Liver (tissue), 9 donors: Measurements from ENCODE around the gene HHAT. TPM values are rescaled to one million over a fixed set of nuclear protein-coding genes. Genes with fewer than 3 reads are reported as not detected.

Source experiments
- DNase-seq: peaks from one replicate; pipeline ENCODE4 v3.0.0-alpha.2; 2017; ENCODE audit warnings: low spot score
- H3K27ac ChIP-seq, 2 donors: one replicate each; pipeline ENCODE4 v1.7.0; 2013; ENCODE audit warnings: inconsistent platforms in 2 of 2, low read length in 2 of 2, control low read depth in 1 of 2, low read depth in 1 of 2, mild to moderate bottlenecking in 1 of 2
- H3K27me3 ChIP-seq, 4 donors: one replicate each; pipeline versions ENCODE4 v1.6.1 to v1.7.0; 2013; ENCODE audit warnings: low read length in 3 of 4, inconsistent platforms in 1 of 4, mild to moderate bottlenecking in 1 of 4, moderate library complexity in 1 of 4; ENCODE audit not compliant: control insufficient read depth in 4 of 4, insufficient read depth in 4 of 4
- H3K36me3 ChIP-seq, 4 donors: one replicate each; pipeline versions ENCODE4 v1.6.1 to v1.7.0; 2013; ENCODE audit warnings: low read length in 3 of 4, mild to moderate bottlenecking in 3 of 4, low read depth in 1 of 4, moderate library complexity in 1 of 4; ENCODE audit not compliant: control insufficient read depth in 4 of 4, insufficient read depth in 3 of 4
- H3K4me1 ChIP-seq, 4 donors: one replicate each; pipeline versions ENCODE4 v1.6.1 to v1.7.0; 2013; ENCODE audit warnings: low read length in 3 of 4, mild to moderate bottlenecking in 3 of 4, moderate library complexity in 1 of 4; ENCODE audit not compliant: control insufficient read depth in 4 of 4, insufficient read depth in 4 of 4
- H3K4me3 ChIP-seq, 3 donors: one replicate each; pipeline versions ENCODE4 v1.6.1 to v1.7.0; 2013; ENCODE audit warnings: low read length in 3 of 3, control low read depth in 1 of 3, low read depth in 1 of 3, mild to moderate bottlenecking in 1 of 3
- H3K9ac ChIP-seq, 2 donors: one replicate each; pipeline ENCODE4 v1.7.0; 2013; ENCODE audit warnings: low read length in 2 of 2, mild to moderate bottlenecking in 2 of 2, moderate library complexity in 2 of 2, control low read depth in 1 of 2, low read depth in 1 of 2
- H3K9me3 ChIP-seq, 4 donors: one replicate each; pipeline versions ENCODE4 v1.6.1 to v1.7.0; 2013; ENCODE audit warnings: low read length in 3 of 4; ENCODE audit not compliant: control insufficient read depth in 4 of 4
- EGR1 ChIP-seq, 2 donors: IDR thresholded peaks; 2 replicates each; pipeline ENCODE4 v1.6.1; 2016 to 2018; ENCODE audit warnings: antibody characterized with exemption in 2 of 2, low read depth in 2 of 2
- FOXA1 ChIP-seq: IDR thresholded peaks from 2 replicates; pipeline ENCODE4 v1.6.1; 2016; ENCODE audit warnings: antibody characterized with exemption
- FOXA2 ChIP-seq: IDR thresholded peaks from 2 replicates; pipeline ENCODE4 v1.6.1; 2016; ENCODE audit warnings: antibody characterized with exemption
- HNF4A ChIP-seq, 2 donors: conservative IDR thresholded peaks; 2 replicates each; pipeline ENCODE4 v1.6.1; 2016; ENCODE audit warnings: antibody characterized with exemption in 2 of 2, mild to moderate bottlenecking in 2 of 2
- RAD21 ChIP-seq, 2 donors: IDR thresholded peaks; 2 replicates each; pipeline ENCODE4 v1.6.1; 2016; ENCODE audit warnings: antibody characterized with exemption in 2 of 2, mild to moderate bottlenecking in 2 of 2
- SP1 ChIP-seq: IDR thresholded peaks from 2 replicates; pipeline ENCODE4 v1.6.1; 2018; ENCODE audit warnings: antibody characterized with exemption, mild to moderate bottlenecking
- TAF1 ChIP-seq: conservative IDR thresholded peaks from 2 replicates; pipeline ENCODE4 v1.6.1; 2016; ENCODE audit warnings: antibody characterized with exemption, mild to moderate bottlenecking
- YY1 ChIP-seq: IDR thresholded peaks from 2 replicates; pipeline ENCODE4 v1.6.1; 2016; ENCODE audit warnings: antibody characterized with exemption, mild to moderate bottlenecking
- WGBS: extraction: QIAGEN DNeasy Blood & Tissue Kit; methylation state at CpG from one replicate; pipeline ENCODE4 v1.1.7; 2013; 5-methylcytosine and 5-hydroxymethylcytosine counted together
- polyA plus RNA-seq, 2 donors: library from polyadenylated mRNA; stranded (reverse) in 1 of 2; unstranded in 1 of 2; fragments of 200-250 nt in 1 of 2; fragments of >200 nt in 1 of 2; fragmentation: Nextera tagmentation in 1 of 2; extraction: Ambion mirVana in 1 of 2; gene quantifications; one replicate each; pipeline versions ENCODE4 v1.2.1 to v1.2.3, GENCODE V29; 2013 to 2015
- total RNA-seq, 2 donors: library from RNA; depleted of rRNA; stranded (reverse); fragments of >200 nt; gene quantifications; one replicate each; pipeline ENCODE4 v1.2.3, GENCODE V29; 2014
- TF ChIP-seq, protein P1 (sequence below): IDR thresholded peaks from 2 replicates; pipeline ENCODE4 v1.6.1; 2016; ENCODE audit warnings: antibody characterized with exemption, mild to moderate bottlenecking
- TF ChIP-seq, protein P2 (sequence below): fragments of 150-350 bp; IDR thresholded peaks from 2 replicates; pipeline ENCODE4 v1.5.1; 2017; ENCODE audit warnings: improper control_type of control experiment, low read depth, low read length; ENCODE audit not compliant: missing input control
- TF ChIP-seq, protein P3 (sequence below): IDR thresholded peaks from 2 replicates; pipeline ENCODE4 v1.6.1; 2016; ENCODE audit warnings: antibody characterized with exemption
- TF ChIP-seq, protein P4 (sequence below): IDR thresholded peaks from 2 replicates; pipeline ENCODE4 v1.6.1; 2016; ENCODE audit warnings: antibody characterized with exemption
- donor health status: healthy.
- donor health status: healthy.
- donor health status: healthy.
- donor health status: healthy.
- donor health status: healthy.

Gene HHAT
- total and polyA plus RNA-seq, 4 donors: 1.3 to 2.2 (median 1.6) TPM

DNA sequence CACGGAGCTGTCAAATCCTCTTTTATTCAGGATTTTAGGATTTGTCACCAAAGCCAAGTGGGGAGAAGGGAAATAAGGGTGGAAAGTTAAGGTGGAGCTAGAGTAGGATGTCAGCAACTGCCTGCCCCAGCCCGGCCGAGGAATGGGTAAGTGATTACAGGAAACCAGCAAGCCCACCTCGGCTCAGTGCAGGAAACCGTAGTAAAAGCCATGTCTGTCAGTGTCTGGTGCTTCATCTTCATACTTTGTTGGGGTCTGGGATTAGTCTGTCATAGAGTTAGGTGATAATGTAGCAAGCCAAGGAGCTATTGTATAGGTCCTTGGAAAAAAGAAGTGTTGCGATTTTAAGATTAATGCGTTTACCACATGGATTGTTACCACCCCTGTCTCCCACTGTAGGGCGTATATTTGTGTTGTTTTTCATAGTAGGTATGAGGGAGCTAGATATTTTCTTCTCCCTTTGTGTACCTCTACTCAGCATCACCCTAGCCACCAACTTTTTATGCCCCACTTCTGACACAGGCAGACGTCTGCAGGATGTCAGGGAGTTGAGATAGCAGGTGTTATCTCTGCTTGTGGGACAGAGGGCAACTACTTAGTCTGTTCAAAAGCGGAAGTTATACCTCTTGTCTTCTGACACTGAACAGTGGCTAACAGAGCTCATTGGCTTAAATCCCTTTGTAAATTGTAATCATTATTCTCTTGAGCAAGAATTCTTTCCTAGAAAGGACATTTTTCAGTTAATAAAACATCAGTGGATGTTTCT, 253.7 kb downstream of the HHAT start (continued):
- TF ChIP-seq, protein P1, sequence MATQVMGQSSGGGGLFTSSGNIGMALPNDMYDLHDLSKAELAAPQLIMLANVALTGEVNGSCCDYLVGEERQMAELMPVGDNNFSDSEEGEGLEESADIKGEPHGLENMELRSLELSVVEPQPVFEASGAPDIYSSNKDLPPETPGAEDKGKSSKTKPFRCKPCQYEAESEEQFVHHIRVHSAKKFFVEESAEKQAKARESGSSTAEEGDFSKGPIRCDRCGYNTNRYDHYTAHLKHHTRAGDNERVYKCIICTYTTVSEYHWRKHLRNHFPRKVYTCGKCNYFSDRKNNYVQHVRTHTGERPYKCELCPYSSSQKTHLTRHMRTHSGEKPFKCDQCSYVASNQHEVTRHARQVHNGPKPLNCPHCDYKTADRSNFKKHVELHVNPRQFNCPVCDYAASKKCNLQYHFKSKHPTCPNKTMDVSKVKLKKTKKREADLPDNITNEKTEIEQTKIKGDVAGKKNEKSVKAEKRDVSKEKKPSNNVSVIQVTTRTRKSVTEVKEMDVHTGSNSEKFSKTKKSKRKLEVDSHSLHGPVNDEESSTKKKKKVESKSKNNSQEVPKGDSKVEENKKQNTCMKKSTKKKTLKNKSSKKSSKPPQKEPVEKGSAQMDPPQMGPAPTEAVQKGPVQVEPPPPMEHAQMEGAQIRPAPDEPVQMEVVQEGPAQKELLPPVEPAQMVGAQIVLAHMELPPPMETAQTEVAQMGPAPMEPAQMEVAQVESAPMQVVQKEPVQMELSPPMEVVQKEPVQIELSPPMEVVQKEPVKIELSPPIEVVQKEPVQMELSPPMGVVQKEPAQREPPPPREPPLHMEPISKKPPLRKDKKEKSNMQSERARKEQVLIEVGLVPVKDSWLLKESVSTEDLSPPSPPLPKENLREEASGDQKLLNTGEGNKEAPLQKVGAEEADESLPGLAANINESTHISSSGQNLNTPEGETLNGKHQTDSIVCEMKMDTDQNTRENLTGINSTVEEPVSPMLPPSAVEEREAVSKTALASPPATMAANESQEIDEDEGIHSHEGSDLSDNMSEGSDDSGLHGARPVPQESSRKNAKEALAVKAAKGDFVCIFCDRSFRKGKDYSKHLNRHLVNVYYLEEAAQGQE: no peak
- TF ChIP-seq RAD21 (IDR thresholded peaks at IDR 0.05) (no peak), EGR1 (IDR thresholded peaks at IDR 0.05; ENCODE audit: low read depth in 2 of 2) (no peak)

DNA sequence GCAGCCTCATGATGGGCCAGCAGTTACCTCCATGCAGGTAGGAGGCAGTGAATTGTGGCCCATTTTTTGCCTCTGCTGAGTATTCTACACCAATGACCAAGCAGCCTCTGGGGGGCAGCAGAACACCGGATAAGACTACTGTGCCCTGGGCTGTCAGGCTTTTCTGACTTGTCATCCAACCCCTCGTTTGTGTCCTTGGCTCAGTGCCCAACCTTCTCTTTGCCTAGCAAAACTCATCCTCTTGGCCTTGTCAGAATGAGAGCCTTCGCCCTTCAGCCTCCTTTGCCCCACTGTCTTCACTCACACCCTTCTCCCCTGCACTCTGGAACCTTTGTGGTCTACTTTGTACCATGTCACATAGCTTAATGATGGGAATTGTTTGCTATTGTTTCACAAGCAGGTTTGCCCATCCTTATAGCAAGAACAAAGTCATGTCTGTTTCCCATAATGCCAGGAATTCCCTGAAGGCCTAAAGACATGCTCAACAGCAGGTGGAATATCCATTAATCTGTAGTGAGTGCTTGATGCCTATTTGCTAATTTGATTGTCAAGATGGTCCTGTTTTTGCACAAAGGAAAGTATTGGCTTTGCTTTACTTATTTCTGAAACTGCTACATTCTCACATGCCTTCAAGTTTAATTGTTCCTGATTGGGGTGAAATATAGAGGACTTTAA, 255.9 kb downstream of the HHAT start:
- peak; percentile 82 for DNase-seq
- Histone ChIP-seq H3K27me3 (no peaks in the 10 kb centered on the region), H3K4me3 (no peak overlapping the region), H3K27ac (no peak overlapping the region), H3K9me3 (no peaks in the 10 kb centered on the region), H3K9ac (no peak overlapping the region), H3K36me3 (no peaks in the 10 kb centered on the region), H3K4me1 (no peaks in the 10 kb centered on the region)
- WGBS: 13% methylated on average over 3 of the region's 3 CpGs
- TF ChIP-seq TAF1 (no peak), SP1 (no peak), RAD21 (IDR thresholded peaks at IDR 0.05) (peak; percentile 94 to 98)
- TF ChIP-seq, protein P2, sequence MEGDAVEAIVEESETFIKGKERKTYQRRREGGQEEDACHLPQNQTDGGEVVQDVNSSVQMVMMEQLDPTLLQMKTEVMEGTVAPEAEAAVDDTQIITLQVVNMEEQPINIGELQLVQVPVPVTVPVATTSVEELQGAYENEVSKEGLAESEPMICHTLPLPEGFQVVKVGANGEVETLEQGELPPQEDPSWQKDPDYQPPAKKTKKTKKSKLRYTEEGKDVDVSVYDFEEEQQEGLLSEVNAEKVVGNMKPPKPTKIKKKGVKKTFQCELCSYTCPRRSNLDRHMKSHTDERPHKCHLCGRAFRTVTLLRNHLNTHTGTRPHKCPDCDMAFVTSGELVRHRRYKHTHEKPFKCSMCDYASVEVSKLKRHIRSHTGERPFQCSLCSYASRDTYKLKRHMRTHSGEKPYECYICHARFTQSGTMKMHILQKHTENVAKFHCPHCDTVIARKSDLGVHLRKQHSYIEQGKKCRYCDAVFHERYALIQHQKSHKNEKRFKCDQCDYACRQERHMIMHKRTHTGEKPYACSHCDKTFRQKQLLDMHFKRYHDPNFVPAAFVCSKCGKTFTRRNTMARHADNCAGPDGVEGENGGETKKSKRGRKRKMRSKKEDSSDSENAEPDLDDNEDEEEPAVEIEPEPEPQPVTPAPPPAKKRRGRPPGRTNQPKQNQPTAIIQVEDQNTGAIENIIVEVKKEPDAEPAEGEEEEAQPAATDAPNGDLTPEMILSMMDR: peak; percentile 79

DNA sequence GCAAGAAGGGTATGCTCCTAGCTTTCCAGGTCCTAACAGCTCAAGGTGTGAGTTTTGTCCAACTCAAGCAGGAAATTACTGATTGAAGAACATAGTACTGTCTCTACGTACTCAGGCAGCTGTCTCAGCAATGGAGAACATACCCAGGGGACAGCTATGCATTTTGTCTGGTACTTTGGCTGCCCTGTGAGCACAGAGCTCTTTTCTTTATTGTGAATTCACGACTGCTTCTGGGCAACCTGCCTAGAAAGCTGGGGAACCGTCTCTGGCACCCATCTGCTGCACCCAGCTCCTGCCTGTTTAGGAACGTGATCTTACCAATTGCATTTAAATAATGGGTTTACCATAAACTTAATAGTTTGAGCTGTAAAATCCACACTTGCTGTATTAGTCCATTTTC, 258.1 kb downstream of the HHAT start:
- no peaks in the 10 kb centered on the region for H3K36me3 ChIP-seq
- H3K27ac ChIP-seq: no peak overlapping the region
- H3K4me1 ChIP-seq: no peaks in the 10 kb centered on the region
- TF ChIP-seq, protein P1: no peak
- no peak for TF ChIP-seq TAF1
- no peak for TF ChIP-seq YY1
- TF ChIP-seq FOXA1: no peak
- no peak for TF ChIP-seq FOXA2
- TF ChIP-seq, protein P3, sequence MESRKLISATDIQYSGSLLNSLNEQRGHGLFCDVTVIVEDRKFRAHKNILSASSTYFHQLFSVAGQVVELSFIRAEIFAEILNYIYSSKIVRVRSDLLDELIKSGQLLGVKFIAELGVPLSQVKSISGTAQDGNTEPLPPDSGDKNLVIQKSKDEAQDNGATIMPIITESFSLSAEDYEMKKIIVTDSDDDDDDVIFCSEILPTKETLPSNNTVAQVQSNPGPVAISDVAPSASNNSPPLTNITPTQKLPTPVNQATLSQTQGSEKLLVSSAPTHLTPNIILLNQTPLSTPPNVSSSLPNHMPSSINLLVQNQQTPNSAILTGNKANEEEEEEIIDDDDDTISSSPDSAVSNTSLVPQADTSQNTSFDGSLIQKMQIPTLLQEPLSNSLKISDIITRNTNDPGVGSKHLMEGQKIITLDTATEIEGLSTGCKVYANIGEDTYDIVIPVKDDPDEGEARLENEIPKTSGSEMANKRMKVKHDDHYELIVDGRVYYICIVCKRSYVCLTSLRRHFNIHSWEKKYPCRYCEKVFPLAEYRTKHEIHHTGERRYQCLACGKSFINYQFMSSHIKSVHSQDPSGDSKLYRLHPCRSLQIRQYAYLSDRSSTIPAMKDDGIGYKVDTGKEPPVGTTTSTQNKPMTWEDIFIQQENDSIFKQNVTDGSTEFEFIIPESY: no peak
- TF ChIP-seq HNF4A (conservative IDR thresholded peaks at IDR 0.05): no peak
- TF ChIP-seq EGR1 (IDR thresholded peaks at IDR 0.05; ENCODE audit: low read depth in 2 of 2): no peak
- TF ChIP-seq, protein P4, sequence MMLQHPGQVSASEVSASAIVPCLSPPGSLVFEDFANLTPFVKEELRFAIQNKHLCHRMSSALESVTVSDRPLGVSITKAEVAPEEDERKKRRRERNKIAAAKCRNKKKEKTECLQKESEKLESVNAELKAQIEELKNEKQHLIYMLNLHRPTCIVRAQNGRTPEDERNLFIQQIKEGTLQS: no peak
- no peak overlapping the region for H3K9ac ChIP-seq
- no peaks in the 10 kb centered on the region for H3K27me3 ChIP-seq
- no peak overlapping the region for H3K4me3 ChIP-seq
- DNase-seq: no peak
- 83% methylated on average over 4 of the region's 4 CpGs for WGBS
- H3K9me3 ChIP-seq: no peaks in the 10 kb centered on the region
